Aorta (tissue), 5 donors: ENCODE data around the gene NXT2. TPM values are rescaled to one million over a fixed set of nuclear protein-coding genes. Genes with fewer than 3 reads are reported as not detected.

Source experiments
- ATAC-seq: fragments of 200-7000 bp; cut with Tn5 transposase; one replicate; pipeline ENCODE4 v1.9.1; 2022; ENCODE audit warnings: moderate library complexity; ENCODE audit not compliant: low FRiP score
- DNase-seq, 2 donors: peaks; one replicate each; pipeline ENCODE4 v3.0.0-alpha.2; 2020
- H3K27ac ChIP-seq, 2 donors: one replicate each; pipeline ENCODE4 v1.5.1; 2013; ENCODE audit warnings: low read length in 2 of 2, mild to moderate bottlenecking in 2 of 2, moderate library complexity in 2 of 2, control low read depth in 1 of 2, inconsistent platforms in 1 of 2, low read depth in 1 of 2
- H3K27me3 ChIP-seq, 2 donors: one replicate each; pipeline ENCODE4 v1.6.1; 2013; ENCODE audit warnings: control low read depth in 1 of 2, low read length in 1 of 2, mild to moderate bottlenecking in 1 of 2, moderate library complexity in 1 of 2; ENCODE audit not compliant: insufficient read depth in 2 of 2, control insufficient read depth in 1 of 2
- H3K36me3 ChIP-seq, 2 donors: one replicate each; pipeline ENCODE4 v1.6.1; 2013; ENCODE audit warnings: control low read depth in 1 of 2, low read length in 1 of 2, mild to moderate bottlenecking in 1 of 2; ENCODE audit not compliant: insufficient read depth in 2 of 2, control insufficient read depth in 1 of 2
- H3K4me1 ChIP-seq, 2 donors: one replicate each; pipeline ENCODE4 v1.6.1; 2013; ENCODE audit warnings: low read length in 2 of 2, control low read depth in 1 of 2, mild to moderate bottlenecking in 1 of 2, moderate library complexity in 1 of 2; ENCODE audit not compliant: insufficient read depth in 2 of 2, control insufficient read depth in 1 of 2
- H3K4me3 ChIP-seq, 2 donors: one replicate each; pipeline ENCODE4 v1.5.1; 2013; ENCODE audit warnings: low read length in 2 of 2, control low read depth in 1 of 2, mild to moderate bottlenecking in 1 of 2
- H3K9me3 ChIP-seq: one replicate; pipeline ENCODE4 v1.6.1; 2013; ENCODE audit warnings: mild to moderate bottlenecking, low read length; ENCODE audit not compliant: control insufficient read depth
- WGBS, 2 donors: extraction: QIAGEN DNeasy Blood & Tissue Kit; methylation state at CpG; one replicate each; pipeline ENCODE4 v1.1.7; 2013; 5-methylcytosine and 5-hydroxymethylcytosine counted together
- intact Hi-C, 2 donors: fragments of 100-400 bp; cut with DNase I; formaldehyde crosslinking; loops; one replicate each; pipeline versions ENCODE4 v1.14.2 to v1.15.0; 2022
- long read RNA-seq, 2 donors: library from polyadenylated mRNA; unstranded; transcript quantifications; one replicate each; pipeline ENCODE4 v2.0.0, GENCODE V29; 2020 to 2021
- polyA plus RNA-seq, 2 donors: library from polyadenylated mRNA; stranded (reverse); fragments of 200-250 nt; gene quantifications; one replicate each; pipeline ENCODE4 v1.2.3, GENCODE V29; 2013
- total RNA-seq, 2 donors: library from RNA; stranded (reverse); fragmentation: NEBNext Ultra II Directional; extraction: Animal tissue kit (Norgen Biotek cat#: 25700); gene quantifications; one replicate each; pipeline ENCODE4 v1.2.1, GENCODE V29; 2021
- donor health status: healthy with polysubstance abuse.
- donor health status: Bipolar disorder and iron deficiency.
- donor health status: DM: no; HTN: no; CAD: no.
- donor health status: DM: no; HTN: no; CAD: no.
- donor health status: DM: yes; HTN: yes; CAD: no.

NXT2 gene
- total RNA-seq (1 to 10 TPM; 4.7 to 5.1 TPM), polyA plus RNA-seq (10 to 100 TPM in 1 of 2 donors, 1 to 10 TPM in 1; 3.9 to 11.0 TPM)
- long read RNA-seq, donor 1, transcript NXT2-203 (4 exons, 2,562 nt): major isoform, 6 of 9 reads
- long read RNA-seq, donor 1, partial matches to known transcripts: 2 of 9 reads
- long read RNA-seq, donor 1, other reads (novel, unspliced or antisense): 0 of 9 reads
- long read RNA-seq, donor 2, partial matches to known transcripts: 0 of 3 reads
- long read RNA-seq, donor 2, other reads (novel, unspliced or antisense): 0 of 3 reads

- Histone ChIP-seq H3K9me3 (no peaks in the 10 kb centered on the region), H3K27ac (peak within 1 kb of the TSS; percentile 1 to 96), H3K27me3 (no peaks in the 10 kb centered on the region), H3K4me1 (no peaks in the 10 kb centered on the region), H3K36me3 (no peaks in the 10 kb centered on the region), H3K4me3 (peak within 1 kb of the TSS; percentile 42 to 87)
- DNase-seq (peak; percentile 94 to 95), ATAC-seq (peak; percentile 99)
- 3 to 30% methylated on average over 42 to 43 of the region's 43 CpGs for WGBS, 2 donors
- intact Hi-C loops: no loop called here
Measured at GRCh38 chrX:109536439-109537323, at the start of gene NXT2. Gene NXT2 (plus strand): TSS chrX:109536844. CDS start chrX:109537007, 163 bp downstream.

DNA sequence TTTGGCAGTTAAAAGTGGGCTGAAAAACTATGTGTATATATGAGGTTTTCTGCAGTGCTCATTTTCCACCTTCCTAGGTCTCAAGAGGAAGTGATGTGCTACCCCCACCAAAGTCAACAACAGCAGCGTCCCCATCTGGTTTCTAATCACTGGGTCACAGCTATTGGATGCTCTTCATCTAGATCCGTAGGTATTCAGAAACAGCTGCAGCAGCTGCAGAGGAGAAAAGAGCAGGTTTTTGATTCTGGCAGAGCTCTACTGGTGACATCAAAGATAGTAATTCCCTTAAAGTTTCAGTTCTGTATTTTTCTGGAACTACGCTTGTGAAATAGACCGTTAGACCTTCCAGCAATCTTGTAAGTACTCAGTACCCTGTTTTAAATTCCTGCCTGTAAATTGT, 49.0 kb upstream of the NXT2 start:
- Histone ChIP-seq H3K9me3 (no peaks in the 10 kb centered on the region), H3K4me1 (no peaks in the 10 kb centered on the region), H3K36me3 (no peaks in the 10 kb centered on the region), H3K4me3 (no peak overlapping the region), H3K27ac (no peak overlapping the region), H3K27me3 (no peaks in the 10 kb centered on the region)
- DNase-seq (no peak), ATAC-seq (no peak)
- WGBS, 2 donors: 34 to 48% methylated on average over 4 of the region's 4 CpGs
- intact Hi-C loops: loop anchor here (5.0 to 10.0 kb wide), 3 partner anchors 140 to 400 kb away; partner anchors contain the start of gene KCNE5 (in 1 of the 2)

- no peak overlapping the region for H3K4me3 ChIP-seq
- H3K27me3 ChIP-seq: no peaks in the 10 kb centered on the region
- H3K27ac ChIP-seq: no peak overlapping the region
- ATAC-seq: no peak
- H3K36me3 ChIP-seq: no peaks in the 10 kb centered on the region
- no peaks in the 10 kb centered on the region for H3K4me1 ChIP-seq
- no peaks in the 10 kb centered on the region for H3K9me3 ChIP-seq
- WGBS, 2 donors: 86 to 92% methylated on average over 2 of the region's 2 CpGs
- intact Hi-C loops: loop anchor here (5.0 to 10.0 kb wide), 3 partner anchors 138 to 398 kb away; partner anchors contain the start of gene KCNE5 (in 1 of the 2)
- no peak for DNase-seq
Measured at GRCh38 chrX:109489174-109489573, 47.5 kb upstream of the NXT2 start.

- intact Hi-C loops: no loop called here
- WGBS, 2 donors: 91 to 95% methylated on average over 1 of the region's 1 CpG
- no peak overlapping the region for H3K4me3 ChIP-seq
- DNase-seq: no peak
- no peaks in the 10 kb centered on the region for H3K4me1 ChIP-seq
- no peak for ATAC-seq
- H3K36me3 ChIP-seq: no peaks in the 10 kb centered on the region
- no peaks in the 10 kb centered on the region for H3K27me3 ChIP-seq
- no peak overlapping the region for H3K27ac ChIP-seq
- no peaks in the 10 kb centered on the region for H3K9me3 ChIP-seq
Measured at GRCh38 chrX:109498434-109498833, 38.2 kb upstream of the NXT2 start.

DNA sequence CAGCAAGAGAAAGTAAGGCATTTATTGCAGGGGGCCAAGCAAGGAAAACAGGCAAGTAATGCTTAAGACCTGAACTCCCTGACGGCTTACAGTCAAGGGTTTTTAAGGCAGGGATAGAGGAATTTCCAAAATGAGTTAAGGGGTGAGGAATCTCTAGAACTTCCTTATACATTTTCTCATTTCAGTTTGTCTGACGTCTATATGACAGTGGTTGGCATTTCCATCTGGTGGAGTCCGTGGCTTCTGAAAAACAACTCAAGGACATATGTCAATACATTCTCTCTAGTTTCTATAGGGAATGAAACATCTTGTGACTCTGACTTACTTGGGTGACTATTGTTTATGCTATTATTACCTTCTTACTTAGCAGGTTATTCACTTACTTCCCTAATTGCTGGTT, 35.5 kb upstream of the NXT2 start:
- H3K27me3 ChIP-seq: no peaks in the 10 kb centered on the region
- H3K4me3 ChIP-seq: no peak overlapping the region
- DNase-seq (no peak), ATAC-seq (no peak)
- no peaks in the 10 kb centered on the region for H3K36me3 ChIP-seq
- intact Hi-C loops: no loop called here
- 56% methylated on average over 3 of the region's 3 CpGs for WGBS, 2 donors
- H3K27ac ChIP-seq: no peak overlapping the region
- H3K9me3 ChIP-seq: no peaks in the 10 kb centered on the region
- H3K4me1 ChIP-seq: no peaks in the 10 kb centered on the region

GRCh38 chrX:109508915-109509314, 27.7 kb upstream of the NXT2 start:
- Histone ChIP-seq H3K36me3 (no peaks in the 10 kb centered on the region), H3K4me3 (no peak overlapping the region), H3K9me3 (no peaks in the 10 kb centered on the region), H3K27ac (no peak overlapping the region), H3K4me1 (no peaks in the 10 kb centered on the region), H3K27me3 (no peaks in the 10 kb centered on the region)
- ATAC-seq (no peak), DNase-seq (no peak)
- intact Hi-C loops: no loop called here

GRCh38 chrX:109511113-109511512, 25.5 kb upstream of the NXT2 start:
- H3K9me3 ChIP-seq: no peaks in the 10 kb centered on the region
- 55 to 75% methylated on average over 1 of the region's 1 CpG for WGBS, 2 donors
- H3K27me3 ChIP-seq: no peaks in the 10 kb centered on the region
- no peaks in the 10 kb centered on the region for H3K36me3 ChIP-seq
- no peak overlapping the region for H3K4me3 ChIP-seq
- no peak for ATAC-seq
- DNase-seq: no peak
- no peak overlapping the region for H3K27ac ChIP-seq
- no peaks in the 10 kb centered on the region for H3K4me1 ChIP-seq
- intact Hi-C loops: no loop called here

GRCh38 chrX:109519001-109519400, 17.6 kb upstream of the NXT2 start:
- DNase-seq (no peak), ATAC-seq (no peak)
- Histone ChIP-seq H3K27me3 (no peaks in the 10 kb centered on the region), H3K27ac (no peak overlapping the region), H3K36me3 (no peaks in the 10 kb centered on the region), H3K4me1 (no peaks in the 10 kb centered on the region), H3K9me3 (no peaks in the 10 kb centered on the region), H3K4me3 (no peak overlapping the region)
- WGBS, 2 donors: 81 to 84% methylated on average over 1 of the region's 1 CpG
- intact Hi-C loops: no loop called here

DNA sequence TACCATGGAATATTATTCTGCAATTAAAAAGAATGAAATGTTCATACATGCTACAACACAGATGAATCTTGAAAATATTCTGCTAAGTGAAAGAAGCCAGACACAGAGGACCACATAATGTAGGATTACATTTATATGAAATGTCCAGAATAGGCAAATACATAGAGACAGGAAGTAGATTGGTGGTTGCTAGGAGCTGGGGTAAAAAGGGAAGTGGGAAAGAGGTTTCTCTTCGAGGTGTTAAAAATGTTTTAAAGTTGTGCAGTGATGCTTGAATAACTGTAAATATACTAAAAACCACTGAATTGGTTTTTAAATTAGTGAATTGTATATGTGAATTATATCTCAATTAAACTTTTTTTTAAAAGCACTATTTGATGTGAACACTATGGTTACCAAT, 3.6 kb upstream of the NXT2 start:
- H3K36me3 ChIP-seq: no peaks in the 10 kb centered on the region
- H3K9me3 ChIP-seq: no peaks in the 10 kb centered on the region
- no peaks in the 10 kb centered on the region for H3K27me3 ChIP-seq
- no peaks in the 10 kb centered on the region for H3K4me1 ChIP-seq
- ATAC-seq (no peak), DNase-seq (no peak)
- no peak overlapping the region for H3K27ac ChIP-seq
- 56 to 66% methylated on average over 1 of the region's 1 CpG for WGBS, 2 donors
- no peak overlapping the region for H3K4me3 ChIP-seq
- intact Hi-C loops: no loop called here
